ENCODE measurements around the gene TBPL1. TPM values are rescaled to one million over a fixed set of nuclear protein-coding genes. Genes with fewer than 3 reads are reported as not detected.

TBPL1 gene
- total RNA-seq, 2 donors from 2014 or later: 27.7 to 30.8 TPM

DNA sequence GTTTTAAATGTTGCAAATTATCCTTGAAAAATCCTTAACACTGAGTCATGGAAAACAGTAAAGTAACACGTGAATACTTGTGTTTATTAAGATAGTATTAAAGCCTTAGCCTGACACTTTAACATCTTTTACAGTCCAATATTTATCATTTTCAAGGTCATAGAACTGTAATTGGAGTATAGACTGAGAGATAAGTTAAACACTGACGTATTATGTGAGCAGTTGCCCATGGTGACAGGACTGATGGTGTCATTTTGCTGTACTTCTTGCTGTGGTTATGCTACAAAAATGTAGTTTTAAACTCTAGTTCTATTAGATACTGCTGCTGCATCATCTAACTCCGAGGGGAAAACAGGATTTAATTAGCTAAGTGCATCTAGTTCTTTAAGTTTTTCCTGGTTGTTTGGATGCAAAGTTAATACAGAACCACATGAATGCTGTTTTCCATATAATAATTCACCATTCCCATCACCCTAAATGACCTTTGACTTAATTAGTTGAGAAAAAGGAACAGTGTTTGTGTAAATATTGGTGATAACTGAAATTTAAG, 61.6 kb downstream of the TBPL1 start:
- intact Hi-C loops (cut with DNase I): loop anchor here (5.0 kb wide), 1 partner anchor 38 kb away; the partner anchor contains the start of gene SLC2A12
- WGBS: 52% methylated on average over 3 of the region's 3 CpGs
- no peaks in the 10 kb centered on the region for H3K9me3 ChIP-seq
- no peak for DNase-seq (ENCODE audit: low spot score)
- H3K36me3 ChIP-seq: no peaks in the 10 kb centered on the region
- H3K4me1 ChIP-seq (replicated peaks): peaks cover 8% of the 10 kb centered on the region
- H3K27ac ChIP-seq: peak overlapping the region; percentile 44 to 77
- TF ChIP-seq POLR2AphosphoS5 (IDR thresholded peaks at IDR 0.05) (no peak), POLR2A (IDR thresholded peaks at IDR 0.05) (no peak)
- TF ChIP-seq, protein P1, sequence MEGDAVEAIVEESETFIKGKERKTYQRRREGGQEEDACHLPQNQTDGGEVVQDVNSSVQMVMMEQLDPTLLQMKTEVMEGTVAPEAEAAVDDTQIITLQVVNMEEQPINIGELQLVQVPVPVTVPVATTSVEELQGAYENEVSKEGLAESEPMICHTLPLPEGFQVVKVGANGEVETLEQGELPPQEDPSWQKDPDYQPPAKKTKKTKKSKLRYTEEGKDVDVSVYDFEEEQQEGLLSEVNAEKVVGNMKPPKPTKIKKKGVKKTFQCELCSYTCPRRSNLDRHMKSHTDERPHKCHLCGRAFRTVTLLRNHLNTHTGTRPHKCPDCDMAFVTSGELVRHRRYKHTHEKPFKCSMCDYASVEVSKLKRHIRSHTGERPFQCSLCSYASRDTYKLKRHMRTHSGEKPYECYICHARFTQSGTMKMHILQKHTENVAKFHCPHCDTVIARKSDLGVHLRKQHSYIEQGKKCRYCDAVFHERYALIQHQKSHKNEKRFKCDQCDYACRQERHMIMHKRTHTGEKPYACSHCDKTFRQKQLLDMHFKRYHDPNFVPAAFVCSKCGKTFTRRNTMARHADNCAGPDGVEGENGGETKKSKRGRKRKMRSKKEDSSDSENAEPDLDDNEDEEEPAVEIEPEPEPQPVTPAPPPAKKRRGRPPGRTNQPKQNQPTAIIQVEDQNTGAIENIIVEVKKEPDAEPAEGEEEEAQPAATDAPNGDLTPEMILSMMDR (IDR thresholded peaks at IDR 0.05): no peak
- H3K4me3 ChIP-seq: no peak overlapping the region
- H3K27me3 ChIP-seq (replicated peaks; ENCODE audit: insufficient read depth): no peaks in the 10 kb centered on the region

GRCh38 chr6:134015719-134016557, 62.9 kb downstream of the TBPL1 start:
- Histone ChIP-seq H3K4me3 (no peak overlapping the region), H3K27me3 (replicated peaks; ENCODE audit: insufficient read depth) (no peaks in the 10 kb centered on the region), H3K9me3 (no peaks in the 10 kb centered on the region), H3K27ac (peak overlapping the region; percentile 77 to 78), H3K4me1 (replicated peaks) (peaks cover 8% of the 10 kb centered on the region), H3K36me3 (no peaks in the 10 kb centered on the region)
- intact Hi-C loops (cut with DNase I): loop anchor here (5.0 kb wide), 1 partner anchor 36 kb away; the partner anchor contains the start of gene SLC2A12
- WGBS: 61% methylated on average over 5 of the region's 5 CpGs
- no peak for DNase-seq (ENCODE audit: low spot score)
- TF ChIP-seq POLR2AphosphoS5 (IDR thresholded peaks at IDR 0.05): peak; percentile 57
- TF ChIP-seq, protein P1 (IDR thresholded peaks at IDR 0.05): no peak

DNA sequence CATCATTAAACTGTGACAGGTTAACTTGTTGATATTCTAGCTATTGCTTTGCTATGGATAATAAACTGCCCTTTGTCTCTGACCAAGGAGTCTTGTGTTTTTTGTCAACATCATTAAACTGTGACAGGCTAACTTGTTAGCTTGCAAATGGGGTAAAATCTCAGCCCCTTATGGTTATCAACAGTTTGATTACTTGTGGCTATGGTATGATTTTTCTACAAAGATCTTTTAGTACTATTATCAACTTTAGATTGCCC, 63.5 kb downstream of the TBPL1 start:
- intact Hi-C loops (cut with DNase I): loop anchor here (5.0 kb wide), 1 partner anchor 36 kb away; the partner anchor contains the start of gene SLC2A12
- Histone ChIP-seq H3K27me3 (replicated peaks; ENCODE audit: insufficient read depth) (no peaks in the 10 kb centered on the region), H3K4me1 (replicated peaks) (peaks cover 8% of the 10 kb centered on the region), H3K9me3 (no peaks in the 10 kb centered on the region), H3K27ac (peak overlapping the region; percentile 77 to 78), H3K36me3 (no peaks in the 10 kb centered on the region), H3K4me3 (no peak overlapping the region)
- TF ChIP-seq, protein P1 (IDR thresholded peaks at IDR 0.05): no peak
- TF ChIP-seq POLR2A (IDR thresholded peaks at IDR 0.05) (no peak), POLR2AphosphoS5 (IDR thresholded peaks at IDR 0.05) (peak; percentile 8)
- DNase-seq (ENCODE audit: low spot score): no peak

- H3K36me3 ChIP-seq: no peaks in the 10 kb centered on the region
- H3K4me3 ChIP-seq: no peak overlapping the region
- H3K4me1 ChIP-seq (replicated peaks): peaks cover 11% of the 10 kb centered on the region
- intact Hi-C loops (cut with DNase I): loop anchor here (2.0 kb wide), 1 partner anchor 41 kb away; no protein-coding TSS in a partner anchor
- WGBS: 12% methylated on average over 1 of the region's 1 CpG
- no peaks in the 10 kb centered on the region for H3K27me3 ChIP-seq (replicated peaks; ENCODE audit: insufficient read depth)
- no peak for DNase-seq (ENCODE audit: low spot score)
- peak overlapping the region; percentile 77 to 78 for H3K27ac ChIP-seq
- TF ChIP-seq POLR2A (IDR thresholded peaks at IDR 0.05) (no peak), POLR2AphosphoS5 (IDR thresholded peaks at IDR 0.05) (no peak)
- TF ChIP-seq, protein P1 (IDR thresholded peaks at IDR 0.05): no peak
- no peaks in the 10 kb centered on the region for H3K9me3 ChIP-seq
Observed at GRCh38 chr6:134020071-134020470, 67.0 kb downstream of the TBPL1 start.

All from prostate gland (tissue), 2 donors.